Kidney epithelial cell (primary cell): ENCODE data around the gene BIRC5. TPM values are rescaled to one million over a fixed set of nuclear protein-coding genes. Genes with fewer than 3 reads are reported as not detected.
A peak's percentile ranks its signal among the peaks of the same experiment; 100 is the strongest.

Experiments used
- DNase-seq: peaks from one replicate; pipeline ENCODE4 v3.0.0-alpha.2; 2010; ENCODE audit warnings: low read depth
- H3K27me3 ChIP-seq: 2 replicates; pipeline ENCODE4 v1.6.0; 2011; ENCODE audit warnings: low read length; ENCODE audit not compliant: control insufficient read depth, insufficient read depth
- H3K36me3 ChIP-seq: 2 replicates; pipeline ENCODE4 v1.5.1; 2011; ENCODE audit warnings: low read length; ENCODE audit not compliant: control insufficient read depth, insufficient read depth
- H3K4me3 ChIP-seq: 2 replicates; pipeline ENCODE4 v1.5.1; 2011; ENCODE audit warnings: low read depth, mild to moderate bottlenecking, control low read depth, low read length
- total RNA-seq: library from RNA; depleted of rRNA; stranded (reverse); fragments of >200 nt; gene quantifications from 2 replicates; pipeline ENCODE4 v1.2.3, GENCODE V29; 2015
- TF ChIP-seq, protein P1 (sequence below): IDR thresholded peaks from 2 replicates; pipeline ENCODE4 v1.5.1; 2011; ENCODE audit warnings: mild to moderate bottlenecking, moderate library complexity, low read length, control low read depth, inconsistent platforms; ENCODE audit not compliant: insufficient read depth, poor library complexity, severe bottlenecking

The BIRC5 gene
- total RNA-seq, 1 donor from 2014 or later = 7.2 TPM

DNA sequence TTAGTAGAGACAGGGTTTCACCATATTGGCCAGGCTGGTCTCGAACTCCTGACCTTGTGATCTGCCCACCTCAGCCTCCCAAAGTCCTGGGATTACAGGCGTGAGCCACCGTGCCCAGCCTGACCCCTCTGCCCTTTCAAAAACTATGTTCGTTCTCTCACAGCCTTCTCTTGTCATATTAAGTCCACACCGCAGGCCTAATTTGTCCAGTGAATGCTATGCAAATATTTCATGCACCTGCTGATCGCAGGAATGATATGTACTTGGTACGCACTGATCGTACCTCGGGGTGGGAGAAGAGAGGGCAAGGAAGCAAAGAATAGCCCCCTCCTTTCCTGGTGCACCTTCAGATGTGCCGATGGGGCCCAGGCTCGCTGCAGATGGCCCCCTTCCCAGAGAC is 3.0 kb upstream of the BIRC5 start:
- Histone ChIP-seq H3K36me3 (no peaks in the 10 kb centered on the region), H3K4me3 (no peak overlapping the region), H3K27me3 (no peaks in the 10 kb centered on the region)
- no peak for DNase-seq
- TF ChIP-seq, protein P1, sequence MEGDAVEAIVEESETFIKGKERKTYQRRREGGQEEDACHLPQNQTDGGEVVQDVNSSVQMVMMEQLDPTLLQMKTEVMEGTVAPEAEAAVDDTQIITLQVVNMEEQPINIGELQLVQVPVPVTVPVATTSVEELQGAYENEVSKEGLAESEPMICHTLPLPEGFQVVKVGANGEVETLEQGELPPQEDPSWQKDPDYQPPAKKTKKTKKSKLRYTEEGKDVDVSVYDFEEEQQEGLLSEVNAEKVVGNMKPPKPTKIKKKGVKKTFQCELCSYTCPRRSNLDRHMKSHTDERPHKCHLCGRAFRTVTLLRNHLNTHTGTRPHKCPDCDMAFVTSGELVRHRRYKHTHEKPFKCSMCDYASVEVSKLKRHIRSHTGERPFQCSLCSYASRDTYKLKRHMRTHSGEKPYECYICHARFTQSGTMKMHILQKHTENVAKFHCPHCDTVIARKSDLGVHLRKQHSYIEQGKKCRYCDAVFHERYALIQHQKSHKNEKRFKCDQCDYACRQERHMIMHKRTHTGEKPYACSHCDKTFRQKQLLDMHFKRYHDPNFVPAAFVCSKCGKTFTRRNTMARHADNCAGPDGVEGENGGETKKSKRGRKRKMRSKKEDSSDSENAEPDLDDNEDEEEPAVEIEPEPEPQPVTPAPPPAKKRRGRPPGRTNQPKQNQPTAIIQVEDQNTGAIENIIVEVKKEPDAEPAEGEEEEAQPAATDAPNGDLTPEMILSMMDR = no peak

GRCh38 chr17:78214706-78215061 is 631 bp downstream of the BIRC5 start:
- peak overlapping the region; percentile 95 for H3K4me3 ChIP-seq
- no peaks in the 10 kb centered on the region for H3K27me3 ChIP-seq
- TF ChIP-seq, protein P1 = no peak
- no peaks in the 10 kb centered on the region for H3K36me3 ChIP-seq
- no peak for DNase-seq

DNA sequence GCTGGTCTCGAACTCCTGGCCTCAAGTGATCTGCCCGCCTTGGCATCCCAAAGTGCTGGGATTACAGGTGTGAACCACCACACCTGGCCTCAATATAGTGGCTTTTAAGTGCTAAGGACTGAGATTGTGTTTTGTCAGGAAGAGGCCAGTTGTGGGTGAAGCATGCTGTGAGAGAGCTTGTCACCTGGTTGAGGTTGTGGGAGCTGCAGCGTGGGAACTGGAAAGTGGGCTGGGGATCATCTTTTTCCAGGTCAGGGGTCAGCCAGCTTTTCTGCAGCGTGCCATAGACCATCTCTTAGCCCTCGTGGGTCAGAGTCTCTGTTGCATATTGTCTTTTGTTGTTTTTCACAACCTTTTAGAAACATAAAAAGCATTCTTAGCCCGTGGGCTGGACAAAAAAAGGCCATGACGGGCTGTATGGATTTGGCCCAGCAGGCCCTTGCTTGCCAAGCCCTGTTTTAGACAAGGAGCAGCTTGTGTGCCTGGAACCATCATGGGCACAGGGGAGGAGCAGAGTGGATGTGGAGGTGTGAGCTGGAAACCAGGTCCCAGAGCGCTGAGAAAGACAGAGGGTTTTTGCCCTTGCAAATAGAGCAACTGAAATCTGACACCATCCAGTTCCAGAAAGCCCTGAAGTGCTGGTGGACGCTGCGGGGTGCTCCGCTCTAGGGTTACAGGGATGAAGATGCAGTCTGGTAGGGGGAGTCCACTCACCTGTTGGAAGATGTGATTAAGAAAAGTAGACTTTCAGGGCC is 5.5 kb downstream of the BIRC5 start:
- DNase-seq = no peak
- no peaks in the 10 kb centered on the region for H3K36me3 ChIP-seq
- TF ChIP-seq, protein P1 = no peak
- H3K4me3 ChIP-seq = no peak overlapping the region
- no peaks in the 10 kb centered on the region for H3K27me3 ChIP-seq

- TF ChIP-seq, protein P1 = no peak
- Histone ChIP-seq H3K36me3 (no peaks in the 10 kb centered on the region), H3K27me3 (no peaks in the 10 kb centered on the region), H3K4me3 (no peak overlapping the region)
- DNase-seq = no peak
Measured at GRCh38 chr17:78223061-78223460, 9.0 kb downstream of the BIRC5 start.

DNA sequence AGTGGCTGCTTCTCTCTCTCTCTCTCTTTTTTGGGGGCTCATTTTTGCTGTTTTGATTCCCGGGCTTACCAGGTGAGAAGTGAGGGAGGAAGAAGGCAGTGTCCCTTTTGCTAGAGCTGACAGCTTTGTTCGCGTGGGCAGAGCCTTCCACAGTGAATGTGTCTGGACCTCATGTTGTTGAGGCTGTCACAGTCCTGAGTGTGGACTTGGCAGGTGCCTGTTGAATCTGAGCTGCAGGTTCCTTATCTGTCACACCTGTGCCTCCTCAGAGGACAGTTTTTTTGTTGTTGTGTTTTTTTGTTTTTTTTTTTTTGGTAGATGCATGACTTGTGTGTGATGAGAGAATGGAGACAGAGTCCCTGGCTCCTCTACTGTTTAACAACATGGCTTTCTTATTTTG is 9.7 kb downstream of the BIRC5 start:
- H3K36me3 ChIP-seq = no peaks in the 10 kb centered on the region
- H3K4me3 ChIP-seq = no peak overlapping the region
- TF ChIP-seq, protein P1 = no peak
- no peak for DNase-seq
- H3K27me3 ChIP-seq = no peaks in the 10 kb centered on the region
